Neural cell (in vitro differentiated cells): Measurements from ENCODE around the gene DCAF6.

Source experiments
- CTCF ChIP-seq: fragments of 450-650 bp; IDR thresholded peaks from 2 replicates; pipeline ENCODE4 v1.5.1; 2014; ENCODE audit warnings: antibody characterized with exemption, mild to moderate bottlenecking, moderate library complexity; ENCODE audit not compliant: poor library complexity, severe bottlenecking
- EP300 ChIP-seq: fragments of 450-650 bp; conservative IDR thresholded peaks from 2 replicates; pipeline ENCODE4 v1.6.1; 2014; ENCODE audit warnings: antibody characterized with exemption, mild to moderate bottlenecking, moderate library complexity; ENCODE audit not compliant: poor library complexity, severe bottlenecking
- EZH2 ChIP-seq: fragments of 200-600, 300-800 bp; shearing (Covaris generic), sonication (generic); IDR thresholded peaks from 2 replicates; pipeline ENCODE4 v1.6.1; 2014; ENCODE audit warnings: antibody characterized with exemption, low read length, borderline replicate concordance, mild to moderate bottlenecking; ENCODE audit not compliant: insufficient read depth, poor library complexity, severe bottlenecking
- MXI1 ChIP-seq: fragments of 450-650 bp; conservative IDR thresholded peaks from 2 replicates; pipeline ENCODE4 v1.6.1; 2014; ENCODE audit warnings: antibody characterized with exemption, mild to moderate bottlenecking; ENCODE audit not compliant: poor library complexity, severe bottlenecking

DNA sequence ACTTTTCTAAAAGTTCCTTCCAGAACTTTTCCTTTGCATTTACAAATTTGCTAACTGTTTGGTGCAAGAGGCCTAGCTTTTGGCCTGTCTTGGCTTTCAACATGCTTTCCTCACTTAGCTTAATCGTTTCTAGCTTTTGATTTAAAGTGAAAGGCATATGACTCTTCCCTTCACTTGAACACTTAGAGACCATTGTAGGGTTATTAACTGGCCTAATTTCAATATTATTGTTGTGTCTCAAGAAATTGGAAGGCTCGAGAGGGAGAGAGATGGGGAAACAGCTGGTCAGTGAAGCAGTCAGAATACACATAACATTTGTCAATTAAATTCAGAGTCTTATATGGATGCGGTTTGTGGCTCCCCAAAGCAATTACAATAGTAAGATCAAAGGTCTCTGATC lies 63.4 kb downstream of the DCAF6 start:
- TF ChIP-seq CTCF, result no peak
- no peak for TF ChIP-seq EP300
- no peak for TF ChIP-seq MXI1
- no peak for TF ChIP-seq EZH2
